Measurements from ENCODE around the gene FAM222A. TPM values are rescaled to one million over a fixed set of nuclear protein-coding genes. Genes with fewer than 3 reads are reported as not detected.
"Not testable (repeated sequence)": the region's sequence is repeated elsewhere in the genome, so short reads cannot be mapped to it uniquely, and the experiment has no call there.

FAM222A gene
- polyA plus RNA-seq, 1 donor = 9.8 TPM

GRCh38 chr12:109693653-109694600 lies 19.7 kb upstream of the FAM222A start:
- no peak for DNase-seq (ENCODE audit: low read depth)

DNA sequence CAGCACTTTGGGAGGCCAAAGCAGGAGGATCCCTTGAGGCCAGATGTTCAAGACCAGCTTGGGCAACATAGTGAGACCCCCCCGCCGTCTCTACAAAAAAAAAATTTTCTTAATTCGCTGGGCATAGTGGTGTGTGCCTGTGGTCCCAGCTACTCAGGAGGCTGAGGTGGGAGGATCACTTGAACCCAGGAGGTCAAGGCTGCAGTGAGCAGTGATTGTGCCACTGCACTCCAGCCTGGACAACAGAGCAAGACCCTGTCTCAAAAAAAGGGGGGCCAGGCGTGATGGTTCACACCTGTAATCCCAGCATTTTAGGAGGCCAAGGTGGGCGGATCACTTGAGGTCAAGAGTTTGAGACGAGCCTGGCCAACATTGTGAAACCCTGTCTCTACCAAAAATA lies 19.0 kb upstream of the FAM222A start:
- DNase-seq (ENCODE audit: low read depth) = not testable (repeated sequence)

GRCh38 chr12:109695416-109695815 lies 18.2 kb upstream of the FAM222A start:
- DNase-seq (ENCODE audit: low read depth) = no peak

- DNase-seq (ENCODE audit: low read depth) = no peak
Measured at GRCh38 chr12:109695961-109696461, 17.6 kb upstream of the FAM222A start.

DNA sequence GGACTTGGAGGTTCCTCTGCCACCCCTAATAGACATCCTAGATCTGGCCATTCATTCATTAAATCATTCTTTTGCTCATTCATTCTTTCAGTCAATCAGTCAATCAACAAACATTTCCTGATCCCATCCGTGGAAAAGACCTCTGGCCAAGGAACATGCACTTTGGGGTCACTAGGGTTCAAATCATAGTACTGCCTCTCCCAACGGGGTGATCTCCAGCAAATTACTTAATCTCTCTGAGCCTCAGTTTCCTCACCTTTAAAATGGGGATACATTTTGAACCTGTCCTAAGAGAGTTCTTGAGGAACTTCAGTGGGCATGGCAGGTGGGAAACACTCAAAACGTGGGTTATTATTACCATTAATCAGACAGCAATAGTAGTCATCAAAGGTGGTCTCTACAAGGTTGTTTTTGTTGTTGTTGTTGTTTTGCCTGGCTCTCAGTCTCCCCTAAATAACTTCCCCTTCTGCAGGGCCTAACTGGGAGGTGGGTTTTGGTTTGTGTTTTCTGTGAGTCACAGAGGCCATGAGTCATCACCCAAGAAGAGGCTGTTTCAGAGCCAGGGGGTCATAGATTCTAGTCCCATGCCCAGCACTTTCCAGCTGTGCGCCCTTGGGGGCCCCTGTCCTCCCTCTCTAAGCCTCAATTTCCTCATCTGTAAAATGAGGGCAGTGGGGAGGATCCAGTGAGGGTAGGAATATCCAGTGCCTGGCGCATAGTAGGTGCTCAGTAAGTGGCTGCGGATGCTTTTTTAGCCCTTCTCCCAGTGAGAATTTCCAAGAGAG lies 16.9 kb upstream of the FAM222A start:
- no peak for DNase-seq (ENCODE audit: low read depth)

DNA sequence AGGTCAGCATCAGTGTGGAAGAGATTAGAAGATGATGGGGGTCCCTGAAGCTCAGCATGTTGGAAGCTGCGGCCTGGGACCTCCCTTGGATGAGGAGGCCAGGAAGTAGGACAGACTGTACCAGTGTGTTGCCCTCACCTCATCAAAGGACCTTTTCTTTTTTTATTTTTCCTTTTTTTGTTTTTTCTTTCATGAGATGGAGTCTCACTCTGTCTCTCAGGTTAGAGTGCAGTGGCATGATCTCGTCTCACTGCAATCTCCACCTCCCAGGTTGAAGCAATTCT lies 16.4 kb upstream of the FAM222A start:
- no peak for DNase-seq (ENCODE audit: low read depth)

DNA sequence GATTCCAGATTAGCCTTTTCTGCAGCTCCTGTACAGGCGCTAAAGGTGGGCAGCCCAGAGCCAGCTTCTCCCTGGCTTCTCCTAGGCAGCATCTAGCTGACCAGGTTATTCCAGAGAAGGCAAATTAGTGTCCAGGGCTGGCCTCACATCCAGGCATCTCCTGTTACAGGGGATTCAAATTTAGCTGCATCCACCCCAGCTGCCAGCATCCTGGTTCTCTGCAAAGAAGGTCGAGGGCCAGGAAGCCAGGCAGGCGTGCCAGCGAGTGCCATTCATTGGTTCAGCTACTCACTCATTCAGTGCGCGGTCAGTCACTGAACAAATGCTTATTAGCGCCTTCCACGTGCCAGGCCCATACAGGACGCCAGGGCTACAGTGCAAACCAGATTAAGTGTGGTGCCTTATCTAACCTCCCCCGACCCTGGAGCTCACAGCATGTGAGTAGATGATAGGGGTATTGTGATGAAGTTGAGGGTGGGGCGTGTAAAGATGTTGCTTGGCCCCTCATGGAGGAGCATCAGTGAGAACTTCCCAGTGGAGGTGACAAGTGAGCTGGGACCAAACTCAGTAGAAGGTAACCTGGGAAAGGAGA lies 15.7 kb upstream of the FAM222A start:
- DNase-seq (ENCODE audit: low read depth) = no peak

DNA sequence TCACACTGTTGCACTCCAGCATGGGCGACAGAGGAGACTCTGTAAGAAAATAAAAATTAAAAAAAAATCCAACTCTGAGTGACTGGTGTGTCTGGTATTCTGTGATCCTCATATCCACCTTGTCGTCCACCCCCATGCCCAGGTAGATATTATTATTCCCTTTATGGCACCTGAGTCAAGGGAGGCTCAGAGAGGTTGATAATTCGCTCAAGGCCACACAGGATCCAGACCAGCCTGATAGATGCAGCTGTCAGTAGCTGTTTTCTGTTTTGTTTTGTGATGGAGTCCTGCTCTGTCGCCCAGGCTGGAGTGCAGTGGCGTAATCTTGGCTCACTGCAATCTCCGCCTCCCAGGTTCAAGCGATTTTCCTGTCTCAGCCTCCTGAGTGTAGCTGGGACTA lies 14.8 kb upstream of the FAM222A start:
- no peak for DNase-seq (ENCODE audit: low read depth)

GRCh38 chr12:109701064-109701463 lies 12.6 kb upstream of the FAM222A start:
- DNase-seq (ENCODE audit: low read depth) = no peak

- DNase-seq (ENCODE audit: low read depth) = no peak
Measured at GRCh38 chr12:109702111-109702841, 11.3 kb upstream of the FAM222A start.

- no peak for DNase-seq (ENCODE audit: low read depth)
Measured at GRCh38 chr12:109703684-109704083, 9.9 kb upstream of the FAM222A start.

GRCh38 chr12:109704371-109705098 lies 9.1 kb upstream of the FAM222A start:
- no peak for DNase-seq (ENCODE audit: low read depth)

- no peak for DNase-seq (ENCODE audit: low read depth)
Measured at GRCh38 chr12:109705291-109705690, 8.3 kb upstream of the FAM222A start.

DNA sequence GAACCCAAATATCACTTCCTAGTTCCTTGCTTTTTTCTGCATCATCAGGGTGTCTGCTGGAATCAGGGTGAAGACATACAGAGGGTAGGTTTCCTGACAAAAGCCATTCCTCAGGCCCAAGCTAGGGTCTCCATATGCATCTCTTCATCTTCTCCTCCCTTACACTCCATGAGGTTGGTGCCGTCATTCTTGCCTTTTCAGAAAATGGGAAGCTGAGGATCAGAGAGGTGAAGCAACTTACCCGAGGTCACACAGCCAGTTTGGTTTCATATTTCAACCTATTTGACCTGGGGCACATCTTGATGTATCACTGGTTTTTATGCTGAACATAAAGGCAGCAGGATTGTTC lies 7.3 kb upstream of the FAM222A start:
- DNase-seq (ENCODE audit: low read depth) = no peak

- no peak for DNase-seq (ENCODE audit: low read depth)
Measured at GRCh38 chr12:109706747-109707469, 6.7 kb upstream of the FAM222A start.

GRCh38 chr12:109707470-109707821 lies 6.2 kb upstream of the FAM222A start:
- DNase-seq (ENCODE audit: low read depth) = no peak

GRCh38 chr12:109708939-109709338 lies 4.7 kb upstream of the FAM222A start:
- DNase-seq (ENCODE audit: low read depth) = no peak

- DNase-seq (ENCODE audit: low read depth) = no peak
Measured at GRCh38 chr12:109709401-109709991, 4.1 kb upstream of the FAM222A start.

- no peak for DNase-seq (ENCODE audit: low read depth)
Measured at GRCh38 chr12:109710205-109710746, 3.3 kb upstream of the FAM222A start.
